HG02623 (cell line): ENCODE data around the gene SYP.

Source experiments
- ATAC-seq: cut with Tn5 transposase; IDR thresholded peaks from one replicate; pipeline ENCODE4 v1.9.1; 2021; ENCODE audit warnings: moderate library complexity; ENCODE audit not compliant: unreplicated experiment

SYP gene

DNA sequence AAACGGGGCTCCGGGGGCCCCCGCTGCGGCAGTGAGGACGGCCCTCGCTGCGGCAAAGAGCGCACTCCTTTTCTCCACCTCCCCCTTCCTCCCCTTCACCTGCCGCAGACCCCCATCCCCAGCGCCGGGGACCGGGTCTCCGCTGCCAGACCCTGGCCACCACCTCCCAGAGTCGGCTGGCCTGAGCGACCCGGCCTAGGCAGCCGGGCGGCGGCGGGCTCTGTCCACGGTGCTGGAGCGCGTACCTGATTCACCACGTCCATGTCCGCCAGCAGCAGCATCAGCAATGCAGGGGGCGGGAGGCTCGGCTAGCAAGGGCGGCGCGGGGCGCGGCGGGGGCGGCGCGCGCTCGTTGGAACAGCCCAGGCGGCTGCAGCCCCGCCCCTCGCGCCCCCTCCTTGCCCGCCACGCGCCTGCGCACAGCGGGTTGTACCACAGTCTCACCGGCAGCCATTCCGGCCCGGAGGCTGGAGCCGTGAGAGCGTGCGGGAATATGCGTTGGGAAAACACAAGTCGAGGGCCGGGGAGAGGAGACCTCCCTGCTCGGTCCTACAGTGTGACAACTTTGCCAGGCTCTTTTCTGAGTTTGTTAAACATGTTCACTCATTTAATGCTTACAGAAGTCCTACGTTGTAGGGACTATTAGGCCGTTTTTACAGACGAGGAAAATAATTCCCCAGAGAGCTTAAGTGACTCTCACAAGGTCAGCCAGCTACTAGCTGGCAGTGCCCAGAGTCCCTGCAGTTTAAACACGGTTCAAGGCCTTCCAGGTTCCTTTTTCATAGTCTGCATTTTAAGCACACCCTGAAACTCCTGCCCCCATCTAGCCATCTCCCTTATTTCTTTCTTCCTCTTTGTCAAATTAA lies at the start of gene SYP:
SYP (minus strand) TSS at position 288 of the 866 bp plus-strand sequence; CDS start at position 281, 7 bp downstream.
- ATAC-seq, result peak; percentile 96

DNA sequence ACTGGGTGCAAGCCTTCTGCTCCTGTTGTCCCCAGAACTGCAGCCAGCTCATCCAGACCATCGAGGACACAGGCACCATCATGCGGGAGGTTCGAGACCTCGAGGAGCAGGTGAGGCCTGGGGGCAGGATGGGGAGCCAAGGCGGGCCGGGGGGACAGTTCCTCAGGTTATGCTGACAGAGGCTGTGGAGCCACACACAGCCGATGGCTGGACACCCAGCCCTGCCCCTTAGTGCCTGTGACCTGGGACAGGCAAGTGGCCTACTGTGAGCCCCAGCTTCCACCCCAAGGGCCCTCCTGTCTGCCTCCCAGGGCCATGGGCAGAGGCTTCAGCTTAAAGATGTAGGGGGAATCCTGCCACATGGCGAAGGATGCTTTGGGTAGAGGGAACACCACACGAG lies 49.6 kb upstream of the SYP start:
- ATAC-seq, result no peak

DNA sequence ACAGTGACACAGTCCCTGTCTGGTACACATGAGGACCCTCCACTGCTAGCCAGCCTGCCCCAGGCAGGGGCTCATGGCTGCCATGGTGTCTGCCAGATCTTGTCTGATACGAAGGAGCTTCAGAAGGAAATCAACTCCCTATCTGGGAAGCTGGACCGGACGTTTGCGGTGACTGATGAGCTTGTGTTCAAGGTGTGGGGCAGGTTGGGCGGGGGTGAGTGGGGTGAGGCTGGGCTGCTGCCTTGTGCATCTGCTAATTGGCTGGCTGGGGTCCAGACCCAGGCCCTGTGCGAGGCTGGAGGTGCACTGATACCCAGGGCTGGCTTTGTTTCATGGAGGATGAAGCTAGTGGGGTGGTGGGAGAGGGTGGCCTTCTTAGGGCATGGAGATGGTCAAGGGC lies 49.1 kb upstream of the SYP start:
- ATAC-seq, result no peak

DNA sequence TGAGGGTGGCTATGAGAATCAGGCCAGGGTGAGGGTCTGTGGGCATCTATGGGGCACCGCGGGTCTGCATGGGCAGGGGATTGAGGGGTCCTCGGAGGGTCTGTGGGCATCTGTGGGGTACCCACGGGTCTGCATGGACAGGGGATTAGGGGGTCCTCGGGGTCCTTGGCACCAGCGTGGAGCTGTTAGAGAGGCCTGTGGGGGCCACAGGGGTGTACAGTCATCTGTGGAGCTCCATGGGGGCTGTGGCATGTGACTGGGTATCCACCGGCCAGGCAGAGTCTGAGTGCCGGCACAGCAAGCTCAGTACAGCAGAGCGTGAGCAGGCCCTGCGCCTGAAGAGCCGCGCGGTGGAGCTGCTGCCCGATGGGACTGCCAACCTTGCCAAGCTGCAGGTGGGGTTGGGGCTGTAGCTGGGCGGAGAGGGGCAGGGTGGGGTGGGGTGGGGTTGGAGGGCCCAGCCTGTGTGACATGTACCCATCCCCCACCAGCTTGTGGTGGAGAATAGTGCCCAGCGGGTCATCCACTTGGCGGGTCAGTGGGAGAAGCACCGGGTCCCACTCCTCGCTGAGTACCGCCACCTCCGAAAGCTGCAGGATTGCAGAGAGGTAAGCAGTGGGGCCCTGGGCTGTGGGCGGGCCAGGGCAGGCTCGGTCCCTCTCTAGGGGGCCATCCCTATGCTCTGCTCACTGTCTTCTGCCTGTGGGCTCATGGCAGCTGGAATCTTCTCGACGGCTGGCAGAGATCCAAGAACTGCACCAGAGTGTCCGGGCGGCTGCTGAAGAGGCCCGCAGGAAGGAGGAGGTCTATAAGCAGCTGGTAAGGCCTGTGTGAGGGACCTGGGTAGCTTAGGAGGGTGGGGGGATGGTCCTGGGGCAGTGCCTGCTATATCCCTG lies 48.2 kb upstream of the SYP start:
- ATAC-seq, result no peak

DNA sequence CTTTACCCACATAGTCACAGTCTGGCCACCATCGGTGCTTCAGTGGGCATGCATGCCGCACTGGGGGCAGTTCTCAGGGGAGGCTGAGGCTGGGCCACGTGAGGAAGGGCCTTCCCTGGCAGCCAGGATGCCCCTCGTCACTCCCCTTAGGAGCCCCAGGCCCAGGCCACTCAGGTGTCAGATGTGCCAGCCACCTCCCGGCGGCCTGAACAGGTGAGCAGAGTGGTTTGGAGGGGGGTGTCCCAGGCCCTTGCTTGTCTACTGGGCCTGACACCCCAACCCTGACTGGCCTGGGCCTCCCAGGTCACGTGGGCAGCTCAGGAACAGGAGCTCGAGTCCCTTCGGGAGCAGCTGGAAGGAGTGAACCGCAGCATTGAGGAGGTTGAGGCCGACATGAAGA lies 47.4 kb upstream of the SYP start:
- no peak for ATAC-seq

DNA sequence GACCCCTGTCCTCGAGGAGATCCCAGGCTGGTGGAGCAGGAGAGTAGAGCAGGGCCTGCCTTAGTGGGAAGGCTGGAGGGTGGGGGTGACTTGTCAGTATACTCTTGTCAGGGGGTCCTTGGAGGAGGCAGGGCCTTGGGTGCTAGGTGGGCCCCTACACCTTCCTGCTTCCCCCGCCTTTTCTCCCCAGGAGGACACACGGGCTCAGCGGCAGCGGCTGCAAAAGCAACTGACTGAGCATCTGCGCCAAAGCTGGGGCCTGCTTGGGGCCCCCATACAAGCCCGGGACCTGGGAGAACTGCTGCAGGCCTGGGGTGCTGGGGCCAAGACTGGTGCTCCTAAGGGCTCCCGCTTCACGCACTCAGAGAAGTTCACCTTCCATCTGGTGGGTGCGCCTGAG lies 46.5 kb upstream of the SYP start:
- no peak for ATAC-seq

DNA sequence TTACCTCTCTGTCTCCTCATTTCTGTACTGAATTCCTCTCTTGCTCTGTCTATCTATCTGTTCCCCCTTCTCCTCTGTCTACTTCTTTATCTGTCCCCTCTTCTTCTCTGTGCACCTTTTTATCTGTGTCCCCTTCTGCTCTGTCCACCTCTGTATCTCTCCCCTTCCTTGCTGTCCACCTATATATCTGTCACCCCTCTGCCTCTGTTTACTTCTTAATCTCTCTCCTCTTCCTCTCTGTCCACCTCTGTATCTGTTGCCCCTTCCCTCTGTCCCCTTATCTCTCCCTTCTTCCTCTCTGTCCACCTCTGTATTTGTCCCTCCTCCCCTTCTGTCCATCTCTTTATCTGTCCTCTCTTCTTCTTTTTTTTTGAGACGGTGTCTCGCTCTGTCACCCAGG lies 44.2 kb upstream of the SYP start:
- no peak for ATAC-seq

DNA sequence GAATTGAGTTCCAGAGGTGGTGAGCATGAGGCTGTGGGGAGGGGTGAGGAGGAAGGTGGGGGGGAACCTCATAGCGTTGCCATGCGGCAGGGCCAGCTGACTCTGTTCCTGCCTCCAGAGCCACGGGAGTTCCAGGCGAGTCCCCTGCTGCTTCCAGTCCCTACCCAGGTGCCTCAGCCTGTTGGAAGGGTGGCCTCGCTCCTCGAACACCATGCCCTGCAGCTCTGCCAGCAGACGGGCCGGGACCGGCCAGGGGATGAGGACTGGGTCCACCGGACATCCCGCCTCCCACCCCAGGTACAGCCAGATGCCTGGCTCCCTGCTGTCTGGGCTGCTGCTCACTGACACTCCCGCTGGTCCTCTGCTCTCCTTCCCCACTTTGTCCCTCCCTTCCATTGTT lies 43.2 kb upstream of the SYP start:
- no peak for ATAC-seq

DNA sequence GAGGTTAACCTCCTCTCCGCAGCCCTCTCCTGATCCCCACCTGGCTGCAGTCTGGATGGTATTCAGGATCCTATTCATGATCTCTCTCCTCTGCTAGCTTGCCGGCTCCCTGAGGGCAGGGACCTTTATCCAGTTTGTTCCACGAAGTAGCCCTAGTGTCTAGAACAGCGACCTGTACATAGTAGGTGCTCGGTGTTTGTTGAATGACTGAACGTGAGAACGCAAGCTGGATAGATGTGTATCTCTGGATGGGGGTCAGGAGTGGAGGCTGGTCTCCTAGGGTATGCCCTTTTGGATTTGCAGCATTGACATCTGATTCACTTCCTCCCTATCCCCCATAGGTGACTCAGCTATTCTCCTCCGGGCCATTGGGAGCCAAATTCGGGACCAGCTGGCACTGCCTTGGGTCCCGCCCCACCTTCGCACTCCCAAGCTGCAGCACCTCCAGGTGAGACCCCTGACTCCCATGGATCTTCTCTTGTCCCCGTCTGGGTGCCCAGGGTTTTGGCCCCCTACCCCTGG lies 42.6 kb upstream of the SYP start:
- no peak for ATAC-seq

DNA sequence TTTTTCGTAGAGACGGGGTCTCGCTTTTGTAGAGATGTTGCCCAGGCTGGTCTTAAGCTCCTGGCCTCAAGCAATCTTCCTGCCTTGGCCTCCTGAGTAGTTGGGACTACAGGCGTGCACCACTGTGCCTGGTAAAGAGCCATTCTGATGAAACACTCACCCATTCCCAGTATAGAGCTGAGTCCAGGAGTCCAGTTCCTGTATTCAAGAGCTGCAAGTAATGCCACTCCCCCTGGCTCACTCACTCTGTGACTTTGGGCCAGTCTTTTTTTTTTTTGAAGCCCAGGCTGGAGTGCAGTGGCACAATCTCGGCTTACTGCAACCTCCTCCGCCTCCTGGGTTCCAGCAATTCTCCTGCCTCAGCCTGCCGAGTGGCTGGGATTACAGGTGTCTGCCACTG lies 38.7 kb upstream of the SYP start:
- no peak for ATAC-seq

DNA sequence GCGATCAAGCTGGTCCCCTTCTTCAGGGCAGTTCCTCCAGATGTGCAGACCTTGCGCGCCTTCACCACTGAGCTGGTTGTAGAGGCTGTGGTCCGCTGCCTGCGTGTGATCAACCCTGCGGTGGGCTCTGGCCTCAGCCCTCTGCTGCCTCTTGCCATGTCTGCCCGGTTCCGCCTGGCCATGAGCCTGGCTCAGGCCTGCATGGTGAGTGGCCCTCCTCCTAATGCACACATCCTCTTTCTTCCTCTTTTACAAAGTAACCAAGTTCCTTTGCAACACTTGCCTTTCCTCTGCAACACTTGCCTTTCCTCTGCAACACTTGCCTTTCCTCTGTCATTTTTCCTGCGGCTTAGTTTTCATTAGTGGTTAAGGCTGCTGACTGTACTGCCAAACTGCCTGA lies 37.1 kb upstream of the SYP start:
- ATAC-seq, result no peak

DNA sequence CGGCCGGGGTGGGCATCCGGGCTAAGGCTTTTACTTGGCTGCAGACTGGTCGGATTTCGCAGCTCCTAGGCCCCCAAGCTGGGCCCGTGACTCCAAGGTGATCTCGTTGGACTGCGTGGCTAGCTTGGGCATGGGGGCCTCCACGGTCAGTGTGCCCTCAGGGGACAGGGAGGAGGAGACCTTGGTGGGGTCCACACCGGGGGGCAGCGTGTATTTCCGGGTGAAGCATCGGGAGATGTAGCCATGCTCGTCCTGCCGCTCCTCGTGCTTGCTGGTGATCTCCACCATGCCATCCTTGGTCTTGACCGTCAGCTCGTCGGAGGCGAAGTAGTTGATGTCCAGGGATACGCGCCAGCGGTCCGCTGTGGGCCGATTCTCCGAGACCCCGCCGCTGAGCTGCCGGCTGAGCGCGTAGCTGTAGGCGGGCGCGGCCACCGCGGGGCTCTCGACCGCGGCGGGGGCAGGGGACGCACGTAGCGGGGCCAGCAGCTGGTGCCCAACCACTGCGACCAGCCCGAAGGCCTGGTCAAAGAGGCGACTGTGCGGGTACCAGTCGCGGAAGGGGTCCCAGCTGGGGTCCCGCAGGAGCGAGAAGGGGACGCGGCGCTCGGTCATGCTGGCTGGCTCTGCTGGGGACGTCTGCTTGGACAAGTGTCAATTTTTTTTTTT lies 34.0 kb upstream of the SYP start:
- ATAC-seq, result no peak

DNA sequence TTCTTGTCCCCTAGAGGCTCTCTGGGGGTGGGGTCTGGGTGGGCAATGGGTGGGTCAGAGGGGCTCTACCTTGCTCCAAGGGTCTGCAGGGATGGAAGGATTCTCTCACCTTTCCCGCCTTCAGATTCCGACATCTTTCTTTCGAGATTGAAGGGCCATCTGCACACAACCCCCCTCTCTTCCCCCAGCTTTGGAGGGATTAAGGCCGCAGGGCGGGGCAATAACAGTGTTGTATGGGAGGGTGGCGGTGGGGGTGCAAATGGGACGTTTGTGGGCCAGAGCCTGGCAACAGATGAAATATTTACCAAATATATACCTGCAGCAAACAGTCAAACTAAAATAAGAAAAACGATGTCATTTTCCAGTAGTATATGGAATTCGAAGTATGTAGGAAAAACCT lies 33.2 kb upstream of the SYP start, which contains the start of gene CACNA1F:
CACNA1F (minus strand) TSS at position 165 of the 400 bp plus-strand sequence; CDS start at position 134, 31 bp downstream.
- no peak for ATAC-seq

DNA sequence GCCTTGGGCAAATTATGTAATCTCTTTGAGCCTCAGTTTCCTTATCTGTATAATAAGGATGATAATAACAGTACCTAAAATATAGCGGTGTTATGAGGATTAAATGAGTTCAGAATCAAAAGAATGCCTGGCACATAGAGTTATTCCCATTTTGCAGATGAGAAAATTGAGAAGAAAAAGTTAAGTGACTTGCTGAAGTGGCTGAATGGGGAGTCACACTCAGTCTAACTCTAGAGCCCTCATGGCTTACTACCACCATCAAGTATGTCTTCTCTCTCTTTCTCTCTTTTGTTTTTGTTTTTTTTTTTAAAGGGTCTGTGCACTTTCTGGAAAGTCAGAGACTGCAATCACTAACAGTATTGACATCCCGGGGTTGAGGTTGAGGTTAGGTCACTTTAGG lies 32.5 kb upstream of the SYP start:
- ATAC-seq, result no peak

DNA sequence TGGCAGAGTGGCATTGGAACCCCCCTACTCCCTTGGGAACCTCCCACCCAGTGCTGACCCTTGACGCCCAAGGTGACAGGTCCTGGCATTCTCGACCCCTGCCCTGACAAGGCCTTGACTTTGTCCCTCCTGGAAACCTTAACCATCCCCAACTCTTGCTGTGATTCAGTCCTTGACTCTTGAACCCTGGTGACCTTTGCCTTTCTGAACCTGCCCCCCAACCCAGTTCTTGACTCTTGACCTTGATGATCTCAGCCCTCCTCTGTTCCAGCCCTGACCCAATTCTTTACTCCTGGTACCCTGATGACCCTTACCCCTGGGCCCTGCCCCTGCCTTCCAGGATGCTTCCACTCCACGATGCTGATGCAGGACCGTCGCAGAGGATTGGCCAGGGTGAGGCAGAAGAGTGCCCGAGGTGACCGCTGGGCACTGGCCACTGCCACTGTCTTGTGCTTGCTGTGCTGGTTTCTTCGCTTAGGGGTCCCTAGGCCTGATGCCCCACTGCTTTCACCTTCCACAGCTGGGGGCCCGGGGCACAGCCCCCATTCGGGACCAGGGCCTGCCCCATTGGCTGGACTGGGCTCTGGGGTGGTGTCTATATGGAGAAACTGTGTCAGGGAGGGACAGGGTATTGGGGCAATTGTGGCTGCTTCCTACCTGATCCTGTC lies 31.5 kb upstream of the SYP start:
- no peak for ATAC-seq

DNA sequence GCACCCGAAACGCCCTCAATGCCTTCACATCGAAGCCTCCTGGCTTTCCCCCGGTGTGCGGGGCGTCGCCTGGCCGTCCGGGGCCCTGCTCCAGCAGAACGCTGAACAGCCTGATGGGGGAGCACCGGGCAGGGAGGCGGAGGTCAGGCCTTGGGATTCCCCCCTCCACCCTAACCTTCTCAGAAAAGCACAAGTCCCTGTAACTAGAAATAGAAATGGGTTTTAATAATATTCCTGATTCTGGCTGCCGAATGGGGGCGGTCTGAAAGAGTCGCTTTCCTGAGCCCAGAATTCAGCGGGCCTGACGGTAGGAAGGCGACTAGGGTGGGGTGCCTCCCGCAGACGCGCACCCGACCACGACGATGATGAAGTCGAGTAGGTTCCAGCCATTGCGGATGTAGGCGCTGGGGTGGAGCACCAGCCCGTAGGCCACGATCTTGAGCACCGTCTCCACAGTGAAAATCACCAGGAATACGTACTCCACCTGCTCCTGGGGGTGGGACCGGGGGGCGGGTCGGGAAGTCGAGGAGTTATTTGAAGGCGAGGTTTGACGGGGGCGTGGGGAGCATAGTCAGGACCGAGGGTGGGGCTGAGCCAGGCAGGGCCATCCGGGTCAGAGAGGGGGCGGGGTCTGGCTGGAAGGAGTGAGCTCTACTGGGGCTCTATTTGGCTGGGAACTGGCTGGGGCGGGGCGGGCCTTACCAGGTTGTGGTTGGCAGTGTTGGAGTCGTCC lies 30.7 kb upstream of the SYP start:
- peak; percentile 60 for ATAC-seq

DNA sequence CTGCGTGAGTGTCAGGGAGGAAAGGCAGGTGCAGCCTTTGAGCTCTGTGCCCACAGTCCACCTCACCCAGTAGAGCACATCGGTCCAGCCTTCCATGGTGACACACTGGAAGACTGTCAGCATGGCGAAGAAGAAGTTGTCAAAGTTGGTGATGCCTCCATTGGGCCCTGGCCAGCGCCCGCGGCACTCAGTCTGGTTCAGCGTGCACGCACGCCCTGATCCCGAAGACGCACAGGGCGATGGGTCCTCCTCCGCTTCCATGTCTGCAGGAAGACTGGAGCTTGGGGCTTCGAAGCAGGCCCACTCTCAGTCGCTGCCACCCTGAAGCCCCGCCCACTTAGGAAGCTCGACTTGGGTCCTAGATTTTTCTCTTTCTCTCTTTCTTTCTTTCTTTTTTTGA lies 28.2 kb upstream of the SYP start:
- ATAC-seq, result no peak

DNA sequence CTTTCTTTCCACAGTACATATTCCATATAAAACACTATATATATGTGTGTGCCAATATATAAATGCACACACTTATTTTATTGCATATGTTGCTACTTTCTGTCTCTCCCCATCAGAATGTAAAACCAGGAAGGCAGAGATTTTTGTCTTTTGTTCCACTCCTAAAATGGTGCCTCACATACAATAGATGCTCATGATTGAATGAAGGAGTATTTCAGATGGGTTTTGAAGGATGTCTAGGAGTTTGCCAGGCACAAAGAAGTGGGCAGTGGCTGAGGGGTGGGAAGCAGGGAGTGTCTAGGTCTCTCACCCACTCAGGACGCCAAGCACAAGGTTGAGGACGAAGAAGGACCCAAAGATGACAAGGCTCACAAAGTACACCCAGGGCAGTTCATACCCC lies 27.7 kb upstream of the SYP start:
- ATAC-seq, result no peak

DNA sequence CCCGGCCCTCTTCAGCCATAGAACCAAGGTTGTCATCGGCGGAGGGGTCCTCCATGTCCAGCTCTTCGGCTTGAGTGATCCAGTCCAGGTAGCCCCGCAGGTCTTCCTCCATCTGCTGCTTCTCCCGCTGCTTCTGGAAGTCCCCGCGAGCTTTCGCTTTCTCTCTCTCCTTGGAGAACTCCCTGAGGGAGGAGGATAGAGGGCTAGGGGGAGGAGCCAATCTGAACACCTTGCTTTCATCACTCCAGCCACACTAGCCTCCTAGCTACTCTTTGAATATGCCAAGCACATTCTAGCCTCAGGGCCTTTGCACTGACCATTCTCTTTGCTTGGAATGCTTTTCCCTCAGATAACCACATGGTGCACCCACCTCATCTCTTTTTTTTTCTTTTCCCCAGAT lies 27.0 kb upstream of the SYP start:
- no peak for ATAC-seq

DNA sequence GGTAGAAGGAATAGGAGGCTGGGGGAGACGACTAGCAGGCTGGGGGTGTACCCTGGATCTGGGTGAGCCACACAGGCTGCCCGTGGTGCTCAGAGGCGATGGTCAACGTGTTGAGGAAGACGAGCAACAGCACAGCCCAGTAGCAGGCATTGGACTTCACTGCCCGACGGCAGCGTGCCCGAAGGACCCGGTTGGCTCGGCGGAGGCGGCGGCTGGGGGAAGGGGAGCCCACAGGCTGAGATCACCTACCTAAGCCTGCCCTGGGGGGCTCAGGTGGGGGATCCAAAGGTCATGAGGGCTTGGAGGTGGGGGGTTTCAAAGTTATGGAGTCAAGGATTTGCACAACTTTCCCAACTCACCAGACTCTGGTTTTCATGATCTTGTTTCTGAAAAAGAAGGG lies 25.9 kb upstream of the SYP start:
- ATAC-seq, result no peak
